ENCODE measurements around the gene OSBPL8. TPM values are rescaled to one million over a fixed set of nuclear protein-coding genes. Genes with fewer than 3 reads are reported as not detected.

OSBPL8 gene
- total RNA-seq, 3 donors from 2014 or later, result 77.6 to 89.1 (median 87.2) TPM

DNA sequence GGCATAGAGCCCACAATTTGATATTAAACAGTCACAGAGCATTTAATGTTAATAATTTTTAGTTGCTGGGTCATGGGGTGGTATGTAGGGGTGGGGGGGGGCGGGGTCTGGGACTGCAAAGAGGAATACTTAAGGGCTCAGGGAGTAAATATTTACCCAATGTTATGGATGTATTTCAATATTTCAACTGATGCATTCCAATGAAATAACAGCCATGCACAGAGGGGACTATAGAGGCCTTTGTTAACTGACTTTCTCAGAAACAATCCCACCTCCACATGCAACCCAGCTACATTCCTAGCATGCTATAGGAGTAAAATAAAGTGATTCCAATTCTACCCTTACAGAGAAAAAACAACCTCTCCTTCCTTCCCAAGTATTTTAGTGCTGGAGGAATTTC is 203.5 kb downstream of the OSBPL8 start:
- H3K4me1 ChIP-seq, result no peaks in the 10 kb centered on the region
- no peaks in the 10 kb centered on the region for H3K36me3 ChIP-seq
- no peak for DNase-seq (ENCODE audit: low spot score in 2 of 2)
- H3K27ac ChIP-seq, result no peak overlapping the region
- intact Hi-C loops (cut with DNase I; ENCODE audit: low total_unique reads), result no loop called here
- no peak overlapping the region for H3K4me3 ChIP-seq
- no peaks in the 10 kb centered on the region for H3K9me3 ChIP-seq
- TF ChIP-seq, protein P1, sequence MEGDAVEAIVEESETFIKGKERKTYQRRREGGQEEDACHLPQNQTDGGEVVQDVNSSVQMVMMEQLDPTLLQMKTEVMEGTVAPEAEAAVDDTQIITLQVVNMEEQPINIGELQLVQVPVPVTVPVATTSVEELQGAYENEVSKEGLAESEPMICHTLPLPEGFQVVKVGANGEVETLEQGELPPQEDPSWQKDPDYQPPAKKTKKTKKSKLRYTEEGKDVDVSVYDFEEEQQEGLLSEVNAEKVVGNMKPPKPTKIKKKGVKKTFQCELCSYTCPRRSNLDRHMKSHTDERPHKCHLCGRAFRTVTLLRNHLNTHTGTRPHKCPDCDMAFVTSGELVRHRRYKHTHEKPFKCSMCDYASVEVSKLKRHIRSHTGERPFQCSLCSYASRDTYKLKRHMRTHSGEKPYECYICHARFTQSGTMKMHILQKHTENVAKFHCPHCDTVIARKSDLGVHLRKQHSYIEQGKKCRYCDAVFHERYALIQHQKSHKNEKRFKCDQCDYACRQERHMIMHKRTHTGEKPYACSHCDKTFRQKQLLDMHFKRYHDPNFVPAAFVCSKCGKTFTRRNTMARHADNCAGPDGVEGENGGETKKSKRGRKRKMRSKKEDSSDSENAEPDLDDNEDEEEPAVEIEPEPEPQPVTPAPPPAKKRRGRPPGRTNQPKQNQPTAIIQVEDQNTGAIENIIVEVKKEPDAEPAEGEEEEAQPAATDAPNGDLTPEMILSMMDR (IDR thresholded peaks at IDR 0.05), result no peak
- no peak for TF ChIP-seq POLR2A (IDR thresholded peaks at IDR 0.05)
- no peak for TF ChIP-seq POLR2AphosphoS5 (IDR thresholded peaks at IDR 0.05)
- no peaks in the 10 kb centered on the region for H3K27me3 ChIP-seq

DNA sequence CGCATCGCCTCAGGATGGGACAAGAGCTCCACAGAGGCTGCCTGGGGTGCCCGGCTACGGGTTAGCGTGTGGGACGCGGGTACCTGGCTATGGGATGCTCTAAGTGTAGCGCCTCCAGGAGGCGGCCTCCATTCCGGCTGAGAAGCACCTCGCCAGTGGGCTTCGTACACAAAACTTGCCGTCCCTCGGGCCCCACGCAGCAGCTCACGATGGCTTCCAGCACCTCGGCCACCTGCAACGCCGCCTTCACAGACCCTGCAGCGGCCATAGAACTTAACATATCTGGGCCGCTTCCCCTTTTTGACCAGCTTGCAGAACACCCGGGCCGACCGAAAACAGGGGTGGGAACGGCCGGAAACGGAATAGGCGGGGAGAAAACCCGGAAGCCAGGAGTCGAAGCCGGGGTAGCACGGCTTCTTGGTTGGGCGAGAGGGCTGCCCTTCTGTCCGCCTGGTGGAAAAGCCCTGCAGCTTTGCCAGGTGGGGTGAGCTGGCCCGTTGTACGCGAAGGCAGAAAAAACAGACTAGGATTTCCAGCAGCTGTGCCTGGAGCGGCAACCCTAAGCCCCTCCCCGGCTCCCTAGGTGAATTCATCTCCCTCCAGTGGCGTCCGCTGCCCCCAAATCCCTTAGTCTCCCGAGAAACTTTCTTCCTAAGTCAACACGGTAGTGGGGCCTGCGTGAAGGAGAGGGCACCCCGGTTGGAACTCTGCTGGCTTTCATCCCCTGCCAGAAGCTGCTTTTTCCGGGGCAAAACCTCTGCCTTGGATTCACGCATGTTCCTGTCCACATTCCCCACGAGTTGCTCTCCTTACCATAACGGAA is 211.3 kb downstream of the OSBPL8 start, which contains the start of gene BBS10:
TSS of gene BBS10 (minus strand) at position 337 of the 823 bp plus-strand sequence. CDS start at position 280, 57 bp downstream.
- Histone ChIP-seq H3K9me3 (no peaks in the 10 kb centered on the region), H3K36me3 (no peaks in the 10 kb centered on the region), H3K27ac (peak within 1 kb of the TSS; percentile 89 to 90), H3K27me3 (no peaks in the 10 kb centered on the region), H3K4me3 (peak within 1 kb of the TSS; percentile 56 to 84 (median 80)), H3K4me1 (no peaks in the 10 kb centered on the region)
- intact Hi-C loops (cut with DNase I; ENCODE audit: low total_unique reads), result no loop called here
- TF ChIP-seq POLR2AphosphoS5 (IDR thresholded peaks at IDR 0.05) (peak in 2 of 3 donors; percentile 58 to 75), POLR2A (IDR thresholded peaks at IDR 0.05) (peak; percentile 33)
- TF ChIP-seq, protein P1 (IDR thresholded peaks at IDR 0.05), result peak in 1 of 3 donors; percentile 24
- DNase-seq (ENCODE audit: low spot score in 2 of 2), result peak; percentile 80 to 86

- H3K27ac ChIP-seq, result peak overlapping the region; percentile 89 to 90
- no peak for DNase-seq (ENCODE audit: low spot score in 2 of 2)
- H3K9me3 ChIP-seq, result no peaks in the 10 kb centered on the region
- no peaks in the 10 kb centered on the region for H3K36me3 ChIP-seq
- intact Hi-C loops (cut with DNase I; ENCODE audit: low total_unique reads), result no loop called here
- TF ChIP-seq POLR2AphosphoS5 (IDR thresholded peaks at IDR 0.05) (no peak), POLR2A (IDR thresholded peaks at IDR 0.05) (no peak)
- TF ChIP-seq, protein P1 (IDR thresholded peaks at IDR 0.05), result peak in 1 of 3 donors; percentile 21
- peak overlapping the region; percentile 56 to 84 (median 80) for H3K4me3 ChIP-seq
- H3K27me3 ChIP-seq, result no peaks in the 10 kb centered on the region
- no peaks in the 10 kb centered on the region for H3K4me1 ChIP-seq
Measured at GRCh38 chr12:76346798-76347420, 212.7 kb downstream of the OSBPL8 start.

DNA sequence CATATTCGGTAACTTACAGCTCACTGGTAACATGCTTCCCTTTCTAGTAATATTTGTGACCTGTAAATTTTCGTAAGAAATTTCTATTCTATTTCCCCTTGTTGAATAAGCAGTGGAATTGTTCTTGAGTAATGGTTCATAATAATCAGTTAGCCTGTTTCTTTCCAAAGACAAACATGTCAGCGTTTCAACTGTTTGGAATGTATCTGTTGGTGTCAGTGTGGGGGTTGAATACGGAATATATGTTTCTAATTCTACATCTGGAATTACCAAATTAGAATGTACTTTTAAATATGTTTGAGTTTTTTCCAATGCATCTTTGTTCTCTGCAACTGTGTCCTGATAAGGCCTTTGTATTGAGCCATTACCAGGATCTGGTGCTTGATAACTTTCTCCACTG is 213.3 kb downstream of the OSBPL8 start:
- Histone ChIP-seq H3K27me3 (no peaks in the 10 kb centered on the region), H3K27ac (peak overlapping the region in 1 of 2 donors; percentile 30), H3K4me3 (no peak overlapping the region), H3K4me1 (no peaks in the 10 kb centered on the region), H3K9me3 (no peaks in the 10 kb centered on the region), H3K36me3 (no peaks in the 10 kb centered on the region)
- TF ChIP-seq POLR2A (IDR thresholded peaks at IDR 0.05) (no peak), POLR2AphosphoS5 (IDR thresholded peaks at IDR 0.05) (no peak)
- TF ChIP-seq, protein P1 (IDR thresholded peaks at IDR 0.05), result no peak
- no peak for DNase-seq (ENCODE audit: low spot score in 2 of 2)
- intact Hi-C loops (cut with DNase I; ENCODE audit: low total_unique reads), result no loop called here

DNA sequence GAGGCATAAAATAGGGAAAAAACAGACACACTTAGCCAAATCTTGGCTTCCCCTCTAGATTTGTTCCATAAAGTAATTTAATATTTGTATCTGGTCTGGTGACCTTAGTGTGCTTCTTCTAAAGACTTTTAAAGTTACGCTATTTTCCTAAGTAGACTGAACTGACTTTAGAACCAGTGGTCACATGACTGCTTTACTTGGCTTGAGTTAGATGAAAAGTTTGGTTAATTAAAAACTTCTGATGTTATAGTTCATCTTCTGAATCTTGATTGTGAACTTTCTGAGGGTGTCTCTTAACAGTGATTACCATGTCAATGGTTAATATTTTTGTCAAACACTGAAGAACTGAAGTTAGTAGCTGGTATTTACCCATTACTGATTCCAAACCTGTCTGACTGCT is 214.0 kb downstream of the OSBPL8 start:
- DNase-seq (ENCODE audit: low spot score in 2 of 2), result no peak
- Histone ChIP-seq H3K4me3 (no peak overlapping the region), H3K27ac (peak overlapping the region in 1 of 2 donors; percentile 30), H3K9me3 (no peaks in the 10 kb centered on the region), H3K4me1 (no peaks in the 10 kb centered on the region), H3K36me3 (no peaks in the 10 kb centered on the region), H3K27me3 (no peaks in the 10 kb centered on the region)
- intact Hi-C loops (cut with DNase I; ENCODE audit: low total_unique reads), result no loop called here
- TF ChIP-seq POLR2A (IDR thresholded peaks at IDR 0.05) (no peak), POLR2AphosphoS5 (IDR thresholded peaks at IDR 0.05) (no peak)
- TF ChIP-seq, protein P1 (IDR thresholded peaks at IDR 0.05), result no peak

Measured in breast epithelium (tissue), 4 donors.